ENCODE data around the gene SLC30A1. TPM values are rescaled to one million over a fixed set of nuclear protein-coding genes. Genes with fewer than 3 reads are reported as not detected.

Gene SLC30A1
- total and polyA plus RNA-seq, 2 of the 8 experiments (the other 6 are each of a cell fraction or from before 2014, with no cell fraction given): 4.5 to 14.0 TPM

GRCh38 chr1:211610779-211611556 lies 32.0 kb upstream of the SLC30A1 start (continued):
- TF ChIP-seq ASH2L (IDR thresholded peaks at IDR 0.05; ENCODE audit: low read length) (no peak), MAFK (IDR thresholded peaks at IDR 0.05; ENCODE audit: low read depth, low read length) (no peak), BACH1 (IDR thresholded peaks at IDR 0.05; ENCODE audit: low read length) (no peak)
